GM21717 (cell line): ENCODE measurements around the gene ZNF593OS.
A peak's percentile ranks its signal among the peaks of the same experiment; 100 is the strongest.

Experiments
- ATAC-seq: cut with Tn5 transposase; IDR thresholded peaks from one replicate; pipeline ENCODE4 v1.9.1; 2021; ENCODE audit warnings: mild to moderate bottlenecking, moderate library complexity; ENCODE audit not compliant: unreplicated experiment

ZNF593OS gene

GRCh38 chr1:26184883-26185282 lies 13.3 kb upstream of the ZNF593OS start:
- ATAC-seq = no peak

- ATAC-seq = no peak
Observed at GRCh38 chr1:26184086-26184485, 12.5 kb upstream of the ZNF593OS start.

- ATAC-seq = no peak
Observed at GRCh38 chr1:26182383-26182696, 10.7 kb upstream of the ZNF593OS start.

- ATAC-seq = no peak
Observed at GRCh38 chr1:26181586-26182382, 10.2 kb upstream of the ZNF593OS start.

GRCh38 chr1:26180010-26180506 lies 8.4 kb upstream of the ZNF593OS start:
- ATAC-seq = no peak

GRCh38 chr1:26177182-26177684 lies 5.6 kb upstream of the ZNF593OS start, which contains the start of gene CNKSR1:
Gene CNKSR1 (plus strand): TSS chr1:26177491. CDS start chr1:26177548, 57 bp downstream.
- ATAC-seq = no peak

GRCh38 chr1:26175346-26175745 lies 3.7 kb upstream of the ZNF593OS start:
- ATAC-seq = no peak

- no peak for ATAC-seq
Observed at GRCh38 chr1:26170472-26170821, 1.2 kb downstream of the ZNF593OS start.

GRCh38 chr1:26169669-26170471 lies 1.8 kb downstream of the ZNF593OS start, which contains the start of gene ZNF593:
Gene ZNF593 (plus strand): TSS chr1:26169908. CDS start chr1:26169984, 76 bp downstream.
- peak; percentile 89 for ATAC-seq

- no peak for ATAC-seq
Observed at GRCh38 chr1:26169198-26169554, 2.5 kb downstream of the ZNF593OS start.

- ATAC-seq = no peak
Observed at GRCh38 chr1:26168410-26169197, 3.0 kb downstream of the ZNF593OS start, which contains the start of gene C1orf232. Gene C1orf232 (minus strand): TSS chr1:26168963. CDS start chr1:26168499, 464 bp downstream.

GRCh38 chr1:26166719-26167281 lies 4.8 kb downstream of the ZNF593OS start:
- no peak for ATAC-seq

GRCh38 chr1:26164861-26165842 lies 6.5 kb downstream of the ZNF593OS start:
- ATAC-seq = no peak

GRCh38 chr1:26164036-26164860 lies 7.4 kb downstream of the ZNF593OS start:
- ATAC-seq = no peak

- ATAC-seq = no peak
Observed at GRCh38 chr1:26163684-26164035, 8.0 kb downstream of the ZNF593OS start.

- ATAC-seq = no peak
Observed at GRCh38 chr1:26162220-26162709, 9.4 kb downstream of the ZNF593OS start.

GRCh38 chr1:26161415-26162219 lies 10.0 kb downstream of the ZNF593OS start:
- no peak for ATAC-seq
